Neural progenitor cell (in vitro differentiated cells): ENCODE measurements around the gene ITGBL1. TPM values are rescaled to one million over a fixed set of nuclear protein-coding genes. Genes with fewer than 3 reads are reported as not detected.

ENCODE experiments used
- DNase-seq: peaks from one replicate; pipeline ENCODE4 v3.0.0-alpha.2; 2016; ENCODE audit warnings: low spot score
- H2AFZ ChIP-seq: fragments of 200-600 bp; sonication (generic); replicated peaks from 2 replicates; pipeline ENCODE4 v1.6.1; 2016; ENCODE audit warnings: antibody characterized with exemption
- H3F3A ChIP-seq: fragments of 200-600 bp; sonication (generic); 2 replicates; pipeline ENCODE4 v1.6.1; 2016; ENCODE audit warnings: antibody characterized with exemption, low read depth
- H3K27ac ChIP-seq: fragments of 200-600 bp; sonication (generic); 2 replicates; pipeline ENCODE4 v1.5.1; 2016; ENCODE audit warnings: mild to moderate bottlenecking
- H3K27me3 ChIP-seq: fragments of 200-600 bp; sonication (generic); 2 replicates; pipeline ENCODE4 v1.6.1; 2016; ENCODE audit warnings: mild to moderate bottlenecking, moderate library complexity
- H3K36me3 ChIP-seq: fragments of 200-600 bp; sonication (generic); 2 replicates; pipeline ENCODE4 v1.5.1; 2016
- H3K4me1 ChIP-seq: fragments of 200-600 bp; sonication (generic); 2 replicates; pipeline ENCODE4 v1.6.1; 2016; ENCODE audit warnings: mixed run types
- H3K4me2 ChIP-seq: fragments of 200-600 bp; sonication (generic); 2 replicates; pipeline ENCODE4 v1.6.1; 2016
- H3K4me3 ChIP-seq: fragments of 200-600 bp; sonication (generic); 2 replicates; pipeline ENCODE4 v1.5.1; 2016
- H3K79me2 ChIP-seq: fragments of 200-600 bp; sonication (generic); 2 replicates; pipeline ENCODE4 v1.6.1; 2016; ENCODE audit warnings: low read depth
- H3K9ac ChIP-seq: fragments of 200-600 bp; sonication (generic); 2 replicates; pipeline ENCODE4 v1.6.1; 2016
- H3K9me3 ChIP-seq: fragments of 200-600 bp; sonication (generic); 2 replicates; pipeline ENCODE4 v1.5.1; 2016; ENCODE audit warnings: low read depth
- H4K20me1 ChIP-seq: fragments of 200-600 bp; sonication (generic); 2 replicates; pipeline ENCODE4 v1.6.1; 2016; ENCODE audit warnings: low read depth
- H3K27ac Mint-ChIP-seq: 3 replicates; pipeline ENCODE4 v1.8.0; 2021; ENCODE audit warnings: mixed read lengths
- H3K27me3 Mint-ChIP-seq: 2 replicates; pipeline ENCODE4 v1.8.0; 2022; ENCODE audit warnings: low read depth, mild to moderate bottlenecking, inconsistent platforms, moderate library complexity, mixed read lengths; ENCODE audit not compliant: insufficient read depth
- H3K36me3 Mint-ChIP-seq: 3 replicates; pipeline ENCODE4 v1.8.0; 2021; ENCODE audit warnings: mixed read lengths
- H3K4me1 Mint-ChIP-seq: 3 replicates; pipeline ENCODE4 v1.8.0; 2021; ENCODE audit warnings: mixed read lengths
- H3K4me3 Mint-ChIP-seq: 3 replicates; pipeline ENCODE4 v1.8.0; 2021; ENCODE audit warnings: mild to moderate bottlenecking, moderate library complexity, mixed read lengths
- H3K9me3 Mint-ChIP-seq: 3 replicates; pipeline ENCODE4 v1.8.0; 2020; ENCODE audit warnings: mixed read lengths
- CTCF ChIP-seq: fragments of 200-600 bp; sonication (generic); IDR thresholded peaks from 2 replicates; pipeline ENCODE4 v1.5.1; 2017; ENCODE audit warnings: antibody characterized with exemption, mild to moderate bottlenecking
- EZH2 ChIP-seq: fragments of 200-600 bp; sonication (generic); IDR thresholded peaks from 2 replicates; pipeline ENCODE4 v1.6.1; 2017; ENCODE audit warnings: antibody characterized with exemption, mild to moderate bottlenecking, moderate library complexity
- EZH2phosphoT487 ChIP-seq: fragments of 200-600 bp; sonication (generic); IDR thresholded peaks from 2 replicates; pipeline ENCODE4 v1.6.1; 2017; ENCODE audit warnings: antibody characterized with exemption
- total RNA-seq: library from RNA; depleted of rRNA; stranded (reverse); fragments of >200 nt; gene quantifications from 2 replicates; pipeline ENCODE4 v1.2.3, GENCODE V29; 2015; ENCODE audit warnings: low replicate concordance

The ITGBL1 gene
- total RNA-seq, 1 donor from 2014 or later = not detected

- Mint-ChIP-seq H3K4me3 (no peak overlapping the region), H3K9me3 (no peaks in the 10 kb centered on the region), H3K4me1 (no peaks in the 10 kb centered on the region), H3K27me3 (no peaks in the 10 kb centered on the region), H3K36me3 (no peaks in the 10 kb centered on the region), H3K27ac (no peak overlapping the region)
- Histone ChIP-seq H3K79me2 (no peaks in the 10 kb centered on the region), H3K4me2 (no peak overlapping the region), H2AFZ (no peak overlapping the region), H3K9ac (no peak overlapping the region), H3K27ac (no peak overlapping the region), H3K4me1 (no peaks in the 10 kb centered on the region), H3K27me3 (no peaks in the 10 kb centered on the region), H3K9me3 (no peaks in the 10 kb centered on the region), H4K20me1 (no peaks in the 10 kb centered on the region), H3K36me3 (no peaks in the 10 kb centered on the region), H3K4me3 (no peak overlapping the region), H3F3A (no peaks in the 10 kb centered on the region)
- no peak for DNase-seq
- TF ChIP-seq EZH2phosphoT487 (no peak), EZH2 (no peak), CTCF (no peak)
Observed at GRCh38 chr13:101499406-101499805, 46.9 kb downstream of the ITGBL1 start.

- Histone ChIP-seq H3K9ac (no peak overlapping the region), H3K4me3 (no peak overlapping the region)
Observed at GRCh38 chr13:101502618-101503017, 50.1 kb downstream of the ITGBL1 start.

GRCh38 chr13:101511161-101511560, 58.7 kb downstream of the ITGBL1 start:
- H3K36me3 Mint-ChIP-seq = no peaks in the 10 kb centered on the region
- Histone ChIP-seq H3K9me3 (no peaks in the 10 kb centered on the region), H3K27ac (no peak overlapping the region), H3K4me1 (no peaks in the 10 kb centered on the region), H3K4me3 (no peak overlapping the region), H3K27me3 (no peaks in the 10 kb centered on the region), H3K4me2 (no peak overlapping the region), H3F3A (no peaks in the 10 kb centered on the region), H3K79me2 (no peaks in the 10 kb centered on the region), H3K36me3 (no peaks in the 10 kb centered on the region), H3K9ac (no peak overlapping the region), H4K20me1 (no peaks in the 10 kb centered on the region), H2AFZ (no peak overlapping the region)
- no peak for TF ChIP-seq EZH2phosphoT487
- no peak for TF ChIP-seq EZH2
- TF ChIP-seq CTCF = no peak
- no peaks in the 10 kb centered on the region for H3K4me1 Mint-ChIP-seq
- no peak overlapping the region for H3K27ac Mint-ChIP-seq
- H3K27me3 Mint-ChIP-seq = peaks cover 2% of the 10 kb centered on the region
- no peak overlapping the region for H3K4me3 Mint-ChIP-seq
- H3K9me3 Mint-ChIP-seq = no peaks in the 10 kb centered on the region
- DNase-seq = no peak

More at GRCh38 chr13:101502618-101503017, 50.1 kb downstream of the ITGBL1 start:
- Histone ChIP-seq H3K27ac (no peak overlapping the region), H3K9me3 (no peaks in the 10 kb centered on the region), H4K20me1 (no peaks in the 10 kb centered on the region), H2AFZ (no peak overlapping the region), H3K4me2 (no peak overlapping the region), H3K27me3 (no peaks in the 10 kb centered on the region), H3K79me2 (no peaks in the 10 kb centered on the region), H3K4me1 (no peaks in the 10 kb centered on the region), H3K36me3 (no peaks in the 10 kb centered on the region), H3F3A (no peaks in the 10 kb centered on the region)
- no peak overlapping the region for H3K4me3 Mint-ChIP-seq
- H3K4me1 Mint-ChIP-seq = no peaks in the 10 kb centered on the region
- DNase-seq = no peak
- no peak overlapping the region for H3K27ac Mint-ChIP-seq
- H3K36me3 Mint-ChIP-seq = no peaks in the 10 kb centered on the region
- TF ChIP-seq EZH2 (no peak), CTCF (no peak)
- H3K9me3 Mint-ChIP-seq = no peaks in the 10 kb centered on the region
- peaks cover 2% of the 10 kb centered on the region for H3K27me3 Mint-ChIP-seq

- Mint-ChIP-seq H3K27ac (no peak overlapping the region), H3K9me3 (no peaks in the 10 kb centered on the region), H3K27me3 (peaks cover under 1% of the 10 kb centered on the region), H3K4me3 (no peak overlapping the region), H3K36me3 (no peaks in the 10 kb centered on the region), H3K4me1 (no peaks in the 10 kb centered on the region)
- H3K9ac ChIP-seq = no peak overlapping the region
- no peaks in the 10 kb centered on the region for H3K79me2 ChIP-seq
- TF ChIP-seq CTCF (no peak), EZH2 (no peak)
- no peak overlapping the region for H2AFZ ChIP-seq
- H3K36me3 ChIP-seq = no peaks in the 10 kb centered on the region
- no peak overlapping the region for H3K27ac ChIP-seq
- H4K20me1 ChIP-seq = no peaks in the 10 kb centered on the region
- no peaks in the 10 kb centered on the region for H3K4me1 ChIP-seq
- DNase-seq = no peak
- H3K4me3 ChIP-seq = no peak overlapping the region
- no peaks in the 10 kb centered on the region for H3K9me3 ChIP-seq
- no peaks in the 10 kb centered on the region for H3K27me3 ChIP-seq
- no peak overlapping the region for H3K4me2 ChIP-seq
- H3F3A ChIP-seq = no peaks in the 10 kb centered on the region
Observed at GRCh38 chr13:101511766-101512165, 59.3 kb downstream of the ITGBL1 start.
